GM19438 (cell line): ENCODE measurements around the gene DDX18.

ENCODE experiments used
- ATAC-seq: cut with Tn5 transposase; IDR thresholded peaks from one replicate; pipeline ENCODE4 v1.9.1; 2021; ENCODE audit warnings: low read depth; ENCODE audit not compliant: unreplicated experiment

DDX18 gene

GRCh38 chr2:117833911-117834310, 19.4 kb downstream of the DDX18 start:
- no peak for ATAC-seq

DNA sequence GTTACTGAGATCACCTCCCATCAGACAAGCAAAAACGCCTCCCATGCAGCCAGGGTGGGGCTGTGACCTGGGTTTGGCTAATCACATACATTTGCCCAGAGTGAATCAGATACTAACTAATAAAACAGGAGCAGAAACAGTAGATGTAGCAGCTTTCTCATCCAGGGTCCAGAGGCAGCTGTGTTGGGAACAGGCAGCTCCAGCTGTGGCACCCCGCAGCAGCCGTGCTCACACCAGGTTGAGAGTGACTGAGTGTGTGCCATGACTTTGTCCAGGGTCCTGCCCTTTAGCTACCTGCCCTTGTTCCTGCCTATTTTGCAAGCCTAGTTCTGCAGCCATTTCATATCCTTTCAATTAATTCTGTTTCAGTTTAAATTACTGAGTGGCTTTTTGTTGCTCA, 20.5 kb downstream of the DDX18 start:
- no peak for ATAC-seq

GRCh38 chr2:117835990-117836760, 21.7 kb downstream of the DDX18 start:
- ATAC-seq, result peak; percentile 78

DNA sequence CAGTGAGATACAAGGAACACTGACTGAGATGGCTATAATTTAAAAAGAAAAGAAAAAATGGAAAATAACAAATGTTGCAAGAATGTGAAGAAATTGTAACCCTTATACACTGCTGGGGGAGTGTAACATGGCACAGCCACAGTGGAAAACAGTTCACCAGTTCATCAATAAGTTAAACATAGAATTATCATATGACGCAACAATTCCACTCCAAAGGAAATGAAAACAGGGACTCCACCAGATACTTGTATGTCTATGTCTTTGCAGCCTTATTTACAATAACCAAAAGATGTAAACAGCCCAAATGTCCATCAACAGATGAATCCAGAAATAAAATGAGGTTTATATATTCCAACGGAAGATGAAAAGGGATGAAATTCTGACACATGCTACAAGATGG, 30.8 kb downstream of the DDX18 start:
- no peak for ATAC-seq

DNA sequence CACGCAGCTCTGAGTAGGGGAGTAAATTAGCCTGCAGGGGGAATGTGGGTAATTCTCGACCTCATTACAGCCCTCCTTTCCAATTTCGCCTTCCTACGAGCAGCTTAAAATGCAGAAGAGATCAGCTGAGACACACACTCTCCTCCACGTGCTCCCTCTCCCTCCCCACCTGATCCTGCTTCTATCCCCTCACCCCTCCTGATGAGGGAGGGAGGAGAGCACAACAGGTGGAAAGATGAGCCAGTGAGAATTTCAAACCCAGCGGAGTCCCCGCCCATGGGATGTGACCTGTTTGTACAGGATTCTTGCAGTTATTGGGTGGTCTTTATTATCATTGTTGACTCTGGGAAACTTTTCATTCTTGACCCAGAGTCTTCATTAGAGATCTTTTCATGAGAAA, 35.5 kb downstream of the DDX18 start:
- ATAC-seq, result no peak

GRCh38 chr2:117850461-117850860, 36.0 kb downstream of the DDX18 start:
- no peak for ATAC-seq

- no peak for ATAC-seq
These were observed 37.5 kb downstream of the DDX18 start for GRCh38 chr2:117851969-117852368.

DNA sequence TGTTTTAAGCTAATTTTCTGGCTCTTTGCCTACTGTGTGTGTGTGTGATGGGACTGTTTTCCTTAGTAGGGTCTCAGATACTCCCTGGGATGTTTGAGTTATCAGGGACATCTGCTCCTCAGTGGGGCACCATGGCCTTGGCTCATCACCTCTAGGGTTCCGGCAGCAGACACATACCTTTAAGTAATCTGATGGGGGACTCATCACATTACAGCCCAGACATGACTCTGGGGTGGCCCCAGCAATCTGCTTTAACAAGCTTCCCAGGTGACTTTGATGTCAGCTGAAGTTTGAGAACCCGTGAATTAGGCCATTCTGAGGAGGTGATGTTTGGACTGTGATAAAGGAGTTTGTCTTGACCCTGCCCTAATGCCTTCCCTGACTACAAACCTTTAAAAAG, 38.8 kb downstream of the DDX18 start:
- no peak for ATAC-seq

DNA sequence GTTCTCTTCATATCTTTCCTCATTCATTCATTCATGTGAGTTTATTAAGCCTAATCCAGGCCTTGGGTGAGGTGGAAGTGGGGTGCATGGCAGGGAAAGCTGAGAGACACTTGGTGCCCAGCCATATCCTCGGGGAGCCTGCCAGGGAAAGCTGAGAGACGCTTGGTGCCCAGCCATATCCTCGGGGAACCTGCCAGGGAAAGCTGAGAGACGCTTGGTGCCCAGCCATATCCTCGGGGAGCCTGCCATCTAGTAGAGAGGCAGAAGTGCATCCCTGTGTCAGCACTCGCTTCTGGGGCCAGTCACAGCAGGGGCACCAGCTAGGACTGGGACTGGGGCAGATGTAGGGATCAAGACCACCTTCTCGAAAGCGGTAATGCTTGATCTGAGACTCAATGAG, 39.4 kb downstream of the DDX18 start:
- no peak for ATAC-seq

DNA sequence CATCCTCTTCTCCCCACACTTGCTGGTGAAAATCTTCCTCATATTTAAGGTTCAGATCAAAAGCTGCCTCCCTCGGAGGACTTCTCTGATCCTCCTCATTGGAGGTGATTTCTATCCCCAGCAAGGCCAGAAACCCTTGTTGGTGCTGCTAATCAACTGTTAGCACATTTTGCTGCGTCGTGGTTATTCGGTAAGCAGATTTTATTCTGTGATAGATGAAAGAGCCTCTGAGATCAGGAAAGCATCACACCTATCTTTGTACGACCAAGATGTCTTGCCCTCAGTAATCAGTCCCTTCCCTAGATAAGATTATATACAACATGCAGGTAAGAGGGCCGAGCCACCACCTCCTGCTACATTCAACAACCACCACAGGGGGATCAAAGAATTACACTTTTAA, 40.1 kb downstream of the DDX18 start:
- ATAC-seq, result no peak

DNA sequence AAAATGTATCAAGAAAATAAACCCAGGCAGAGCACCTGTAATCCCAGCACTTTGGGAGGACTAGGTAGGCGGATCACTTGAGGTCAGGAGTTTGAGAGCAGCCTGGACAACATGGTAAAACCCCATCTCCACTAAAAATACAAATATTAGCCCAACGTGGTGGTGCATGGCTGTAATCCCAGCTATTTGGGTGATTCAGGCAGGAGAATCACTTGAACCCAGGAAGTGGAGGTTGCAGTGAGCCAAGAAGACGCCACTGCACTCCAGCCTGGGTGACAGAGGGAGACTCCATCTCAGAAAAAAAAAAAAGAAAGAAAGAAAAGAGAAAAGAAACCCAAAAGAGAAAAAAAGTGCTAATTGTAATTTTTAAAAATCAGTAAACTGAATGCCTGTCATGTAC, 41.4 kb downstream of the DDX18 start:
- no peak for ATAC-seq

- no peak for ATAC-seq
These were observed 42.1 kb downstream of the DDX18 start for GRCh38 chr2:117856415-117857210.

DNA sequence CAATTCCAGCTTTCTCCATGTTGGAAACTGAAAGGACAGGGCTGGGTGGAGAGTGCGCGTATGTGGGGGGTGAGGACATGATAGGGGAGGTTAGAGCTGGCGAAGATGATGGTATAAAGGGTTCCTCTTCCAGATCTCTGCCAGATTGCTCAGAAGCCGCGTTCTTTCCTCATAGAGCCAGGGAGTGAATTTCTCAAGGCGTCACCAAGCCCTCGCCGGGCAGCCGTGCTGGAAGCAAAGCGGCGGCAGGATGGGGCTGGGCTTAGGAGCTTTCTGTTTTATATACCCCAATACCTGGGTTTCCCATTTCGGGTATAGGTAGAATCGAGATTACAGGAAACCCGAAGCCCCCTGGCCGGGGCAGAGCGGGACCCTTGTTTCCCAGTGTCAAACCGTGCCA, 43.8 kb downstream of the DDX18 start:
- no peak for ATAC-seq

DNA sequence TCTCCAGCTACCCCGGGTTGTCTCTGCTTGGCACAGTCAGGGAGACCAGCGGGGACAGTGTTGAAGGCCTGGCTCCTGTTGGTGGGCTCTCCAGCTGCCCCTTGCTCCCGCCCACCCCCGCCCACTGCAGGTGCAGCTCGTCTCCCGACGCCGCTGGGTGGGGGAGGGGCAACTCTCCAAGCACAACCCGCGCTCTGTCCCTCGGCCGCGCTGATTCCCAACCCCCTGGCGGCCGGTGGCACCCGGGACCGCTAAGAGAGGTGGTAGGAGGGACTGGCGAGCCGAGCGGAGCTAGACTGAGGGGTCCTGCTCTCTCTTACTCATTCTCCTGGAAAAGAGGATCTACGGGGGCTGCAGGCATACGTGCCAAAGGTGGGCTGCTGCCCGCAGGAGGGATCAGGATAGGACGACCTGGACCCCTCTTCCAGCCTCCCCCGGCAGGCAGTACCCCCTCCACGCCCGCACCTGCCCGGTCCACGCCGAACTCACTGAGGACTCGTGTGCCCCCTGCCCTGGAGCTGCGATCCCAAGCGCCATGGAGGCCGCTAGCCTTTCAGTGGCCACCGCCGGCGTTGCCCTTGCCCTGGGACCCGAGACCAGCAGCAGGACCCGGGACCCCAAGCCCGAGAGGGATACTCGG, 44.5 kb downstream of the DDX18 start:
- no peak for ATAC-seq

DNA sequence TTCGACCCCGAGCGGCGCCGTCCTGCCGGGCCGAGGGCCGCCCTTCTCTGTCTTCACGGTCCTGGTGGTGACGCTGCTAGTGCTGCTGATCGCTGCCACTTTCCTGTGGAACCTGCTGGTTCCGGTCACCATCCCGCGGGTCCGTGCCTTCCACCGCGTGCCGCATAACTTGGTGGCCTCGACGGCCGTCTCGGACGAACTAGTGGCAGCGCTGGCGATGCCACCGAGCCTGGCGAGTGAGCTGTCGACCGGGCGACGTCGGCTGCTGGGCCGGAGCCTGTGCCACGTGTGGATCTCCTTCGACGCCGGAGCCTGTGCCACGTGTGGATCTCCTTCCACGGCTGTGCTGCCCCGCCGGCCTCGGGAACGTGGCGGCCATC, 45.0 kb downstream of the DDX18 start:
- ATAC-seq, result no peak

DNA sequence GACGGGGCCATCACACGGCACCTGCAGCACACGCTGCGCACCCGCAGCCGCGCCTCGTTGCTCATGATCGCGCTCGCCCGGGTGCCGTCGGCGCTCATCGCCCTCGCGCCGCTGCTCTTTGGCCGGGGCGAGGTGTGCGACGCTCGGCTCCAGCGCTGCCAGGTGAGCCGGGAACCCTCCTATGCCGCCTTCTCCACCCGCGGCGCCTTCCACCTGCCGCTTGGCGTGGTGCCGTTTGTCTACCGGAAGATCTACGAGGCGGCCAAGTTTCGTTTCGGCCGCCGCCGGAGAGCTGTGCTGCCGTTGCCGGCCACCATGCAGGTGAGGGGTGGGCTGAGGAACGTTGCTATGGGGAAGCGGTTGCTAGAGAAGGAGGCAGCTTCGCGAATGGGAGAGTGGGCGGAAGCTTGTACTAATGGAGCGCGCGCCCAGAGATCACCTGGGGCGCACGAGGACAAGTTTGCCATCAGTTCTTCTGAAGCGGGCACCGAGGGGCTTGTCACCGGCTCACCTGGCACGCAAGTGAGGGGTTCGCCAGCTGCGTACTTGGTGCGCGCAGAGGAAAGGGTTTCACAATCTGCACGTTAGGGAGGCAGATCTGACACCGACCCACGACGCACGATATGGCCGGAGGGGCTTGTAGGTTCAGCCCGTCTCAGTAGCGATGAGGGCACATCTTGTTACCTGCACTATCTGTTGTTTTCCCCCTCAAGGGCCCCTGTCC, 45.6 kb downstream of the DDX18 start:
- ATAC-seq, result no peak

DNA sequence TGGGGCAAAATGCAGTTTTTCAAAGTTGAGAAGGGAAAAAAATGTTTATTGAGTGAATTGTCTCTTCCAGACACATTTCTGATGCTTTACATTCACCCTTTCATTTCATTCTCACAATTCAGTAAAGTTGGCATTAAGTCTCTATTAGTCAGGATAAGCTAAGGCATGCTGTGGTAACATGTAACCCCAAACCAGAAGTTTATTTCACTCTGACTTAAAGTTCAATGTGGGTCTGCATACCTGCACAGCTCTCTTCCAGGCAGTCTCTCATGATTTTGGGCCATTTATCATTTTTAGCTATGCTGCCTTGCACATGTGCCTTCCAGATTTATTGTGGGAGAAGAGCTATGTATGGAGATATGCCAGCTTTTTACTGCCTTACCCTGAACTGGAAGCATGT, 48.0 kb downstream of the DDX18 start:
- ATAC-seq, result no peak

DNA sequence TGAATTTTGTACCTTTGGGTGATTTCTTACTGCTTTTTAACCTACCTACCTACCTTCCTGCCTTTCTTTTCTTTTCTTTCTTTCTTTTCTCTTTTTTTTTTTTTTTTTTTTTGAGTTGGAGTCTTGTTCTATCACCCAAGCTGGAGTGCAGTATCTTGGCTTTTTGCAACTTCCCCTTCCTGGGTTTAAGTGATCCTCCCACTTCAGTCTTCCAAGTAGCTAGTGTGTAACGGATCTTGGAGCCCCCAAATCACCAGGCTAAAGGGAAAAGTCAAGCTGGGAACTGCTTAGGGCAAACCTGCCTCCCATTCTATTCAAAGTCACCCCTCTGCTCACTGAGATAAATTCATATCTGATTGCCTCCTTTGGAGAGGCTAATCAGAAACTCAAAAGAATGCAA, 61.3 kb downstream of the DDX18 start:
- no peak for ATAC-seq

DNA sequence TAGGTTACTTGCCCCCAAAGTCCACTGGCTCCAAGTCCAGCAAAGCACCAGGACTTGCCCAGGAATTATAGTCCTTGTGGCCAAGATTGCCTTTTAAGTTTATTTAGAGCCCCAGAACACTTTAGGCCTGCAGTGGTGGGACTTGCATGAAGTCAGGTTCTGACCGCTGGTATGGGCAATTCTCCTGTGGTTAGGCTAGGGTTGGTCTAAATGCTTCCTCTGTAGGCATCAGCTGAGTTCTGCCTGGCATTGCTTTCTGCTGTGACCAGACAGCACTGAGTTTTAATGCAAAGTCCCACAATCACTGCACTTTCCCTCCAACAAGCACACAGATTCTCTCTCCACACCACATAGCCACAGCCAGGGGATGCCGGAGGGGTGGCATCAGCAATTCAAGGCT, 64.5 kb downstream of the DDX18 start:
- no peak for ATAC-seq
